ENCODE measurements around the gene LRRIQ4.

Gene LRRIQ4

DNA sequence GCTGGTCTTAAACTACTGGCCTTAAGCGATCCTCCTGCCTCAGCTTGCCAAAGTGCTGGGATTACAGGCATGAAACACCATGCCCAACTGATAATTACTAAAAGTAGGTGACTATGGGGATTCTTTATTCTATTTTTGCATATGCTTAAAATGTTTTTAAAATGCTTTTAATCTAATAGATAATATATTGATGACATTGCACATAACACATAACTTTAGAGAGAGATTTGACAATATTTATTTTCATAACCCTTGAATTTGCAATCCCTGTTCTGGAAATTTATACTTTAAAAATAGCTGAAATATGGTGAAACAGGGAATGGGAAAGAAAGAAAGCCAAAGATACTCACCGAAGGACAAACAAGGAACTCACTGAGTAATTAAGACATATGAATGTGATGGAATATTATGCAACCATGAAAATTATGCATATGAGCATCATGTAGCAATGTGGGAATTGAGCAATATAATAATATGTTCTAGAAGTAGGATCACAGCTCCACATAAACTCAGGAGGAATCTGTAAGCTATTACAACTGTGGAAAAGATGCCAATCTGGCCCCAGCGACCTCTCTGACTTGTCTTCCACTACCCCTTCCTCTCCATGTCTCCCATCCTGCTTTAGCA lies 55.0 kb downstream of the LRRIQ4 start:
- TF ChIP-seq TAF1 (IDR thresholded peaks at IDR 0.05; ENCODE audit: borderline replicate concordance, insufficient read depth, low read length) (no peak), FOXP2 (optimal IDR thresholded peaks at IDR 0.05; ENCODE audit: borderline replicate concordance, extremely low read depth, extremely low read length, insufficient read depth) (no peak), POLR2AphosphoS5 (IDR thresholded peaks at IDR 0.05; ENCODE audit: low read depth, low read length) (no peak), SIN3A (IDR thresholded peaks at IDR 0.05; ENCODE audit: borderline replicate concordance, insufficient read depth, low read length) (no peak)
- TF ChIP-seq, protein P1, sequence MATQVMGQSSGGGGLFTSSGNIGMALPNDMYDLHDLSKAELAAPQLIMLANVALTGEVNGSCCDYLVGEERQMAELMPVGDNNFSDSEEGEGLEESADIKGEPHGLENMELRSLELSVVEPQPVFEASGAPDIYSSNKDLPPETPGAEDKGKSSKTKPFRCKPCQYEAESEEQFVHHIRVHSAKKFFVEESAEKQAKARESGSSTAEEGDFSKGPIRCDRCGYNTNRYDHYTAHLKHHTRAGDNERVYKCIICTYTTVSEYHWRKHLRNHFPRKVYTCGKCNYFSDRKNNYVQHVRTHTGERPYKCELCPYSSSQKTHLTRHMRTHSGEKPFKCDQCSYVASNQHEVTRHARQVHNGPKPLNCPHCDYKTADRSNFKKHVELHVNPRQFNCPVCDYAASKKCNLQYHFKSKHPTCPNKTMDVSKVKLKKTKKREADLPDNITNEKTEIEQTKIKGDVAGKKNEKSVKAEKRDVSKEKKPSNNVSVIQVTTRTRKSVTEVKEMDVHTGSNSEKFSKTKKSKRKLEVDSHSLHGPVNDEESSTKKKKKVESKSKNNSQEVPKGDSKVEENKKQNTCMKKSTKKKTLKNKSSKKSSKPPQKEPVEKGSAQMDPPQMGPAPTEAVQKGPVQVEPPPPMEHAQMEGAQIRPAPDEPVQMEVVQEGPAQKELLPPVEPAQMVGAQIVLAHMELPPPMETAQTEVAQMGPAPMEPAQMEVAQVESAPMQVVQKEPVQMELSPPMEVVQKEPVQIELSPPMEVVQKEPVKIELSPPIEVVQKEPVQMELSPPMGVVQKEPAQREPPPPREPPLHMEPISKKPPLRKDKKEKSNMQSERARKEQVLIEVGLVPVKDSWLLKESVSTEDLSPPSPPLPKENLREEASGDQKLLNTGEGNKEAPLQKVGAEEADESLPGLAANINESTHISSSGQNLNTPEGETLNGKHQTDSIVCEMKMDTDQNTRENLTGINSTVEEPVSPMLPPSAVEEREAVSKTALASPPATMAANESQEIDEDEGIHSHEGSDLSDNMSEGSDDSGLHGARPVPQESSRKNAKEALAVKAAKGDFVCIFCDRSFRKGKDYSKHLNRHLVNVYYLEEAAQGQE (IDR thresholded peaks at IDR 0.05; ENCODE audit: insufficient read depth in 1 of 2, low read depth in 2 of 2, low read length in 2 of 2) = no peak

DNA sequence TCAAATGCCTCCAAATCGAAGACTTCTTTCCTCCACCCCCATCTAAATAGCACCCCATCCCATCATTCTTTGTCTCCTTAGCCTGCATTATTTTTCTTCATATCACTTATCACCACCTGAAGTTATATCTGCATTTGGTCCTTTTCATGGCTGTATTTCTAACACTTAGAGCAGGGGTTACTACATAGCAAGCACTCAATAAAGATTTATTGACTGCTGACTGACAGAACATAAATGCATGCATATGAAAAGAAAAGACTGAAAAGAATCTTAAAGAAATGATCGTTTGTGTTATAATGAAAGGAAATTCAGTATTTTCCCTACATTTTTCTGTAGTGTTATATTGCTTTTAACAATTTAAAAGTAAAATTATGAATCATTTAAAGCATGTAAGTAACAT lies 55.7 kb downstream of the LRRIQ4 start:
- TF ChIP-seq, protein P1 (IDR thresholded peaks at IDR 0.05; ENCODE audit: insufficient read depth in 1 of 2, low read depth in 2 of 2, low read length in 2 of 2) = no peak
- TF ChIP-seq SIN3A (IDR thresholded peaks at IDR 0.05; ENCODE audit: borderline replicate concordance, insufficient read depth, low read length) = no peak
- no peak for TF ChIP-seq TAF1 (IDR thresholded peaks at IDR 0.05; ENCODE audit: borderline replicate concordance, insufficient read depth, low read length)
- no peak for TF ChIP-seq FOXP2 (optimal IDR thresholded peaks at IDR 0.05; ENCODE audit: borderline replicate concordance, extremely low read depth, extremely low read length, insufficient read depth)
- no peak for TF ChIP-seq POLR2AphosphoS5 (IDR thresholded peaks at IDR 0.05; ENCODE audit: low read depth, low read length)

DNA sequence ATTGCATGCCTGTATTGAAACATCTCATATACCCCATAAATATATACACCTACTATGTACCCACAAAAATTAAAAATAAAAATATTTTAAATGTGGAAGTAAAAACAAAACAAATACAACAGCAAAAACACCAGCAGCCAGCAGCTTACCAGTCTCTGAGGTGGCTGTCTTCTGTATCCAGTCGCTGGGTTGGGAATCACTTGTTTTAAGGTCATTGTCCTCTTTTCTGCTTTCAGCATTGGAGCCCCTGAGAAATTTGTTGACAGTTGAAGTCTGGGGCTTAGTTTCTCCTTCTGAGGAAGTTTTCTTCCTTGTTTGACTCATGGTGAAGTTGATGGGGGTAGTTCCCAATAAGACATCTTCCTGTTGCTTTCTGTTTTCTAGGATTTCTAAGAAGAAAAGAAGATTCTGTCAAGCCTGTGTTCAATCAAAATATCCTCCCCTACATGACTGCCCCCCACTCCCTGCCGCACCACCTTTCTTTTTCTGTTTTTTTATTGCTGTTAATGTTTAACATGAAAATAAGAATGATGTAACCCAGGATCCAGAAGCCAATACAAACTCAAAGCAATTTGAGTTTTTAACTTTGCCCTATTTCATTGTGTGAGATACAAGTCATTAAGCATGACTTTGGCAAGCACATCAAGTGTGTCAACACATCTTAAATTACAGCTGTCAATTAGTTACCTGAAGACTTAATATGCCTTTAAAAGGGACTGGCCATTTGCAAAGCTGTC lies 57.0 kb downstream of the LRRIQ4 start, which contains the start of gene LRRC31:
LRRC31 (minus strand) TSS at position 452 of the 737 bp plus-strand sequence; CDS start at position 324, 128 bp downstream.
- TF ChIP-seq TAF1 (IDR thresholded peaks at IDR 0.05; ENCODE audit: borderline replicate concordance, insufficient read depth, low read length) = no peak
- TF ChIP-seq, protein P1 (IDR thresholded peaks at IDR 0.05; ENCODE audit: insufficient read depth in 1 of 2, low read depth in 2 of 2, low read length in 2 of 2) = no peak

DNA sequence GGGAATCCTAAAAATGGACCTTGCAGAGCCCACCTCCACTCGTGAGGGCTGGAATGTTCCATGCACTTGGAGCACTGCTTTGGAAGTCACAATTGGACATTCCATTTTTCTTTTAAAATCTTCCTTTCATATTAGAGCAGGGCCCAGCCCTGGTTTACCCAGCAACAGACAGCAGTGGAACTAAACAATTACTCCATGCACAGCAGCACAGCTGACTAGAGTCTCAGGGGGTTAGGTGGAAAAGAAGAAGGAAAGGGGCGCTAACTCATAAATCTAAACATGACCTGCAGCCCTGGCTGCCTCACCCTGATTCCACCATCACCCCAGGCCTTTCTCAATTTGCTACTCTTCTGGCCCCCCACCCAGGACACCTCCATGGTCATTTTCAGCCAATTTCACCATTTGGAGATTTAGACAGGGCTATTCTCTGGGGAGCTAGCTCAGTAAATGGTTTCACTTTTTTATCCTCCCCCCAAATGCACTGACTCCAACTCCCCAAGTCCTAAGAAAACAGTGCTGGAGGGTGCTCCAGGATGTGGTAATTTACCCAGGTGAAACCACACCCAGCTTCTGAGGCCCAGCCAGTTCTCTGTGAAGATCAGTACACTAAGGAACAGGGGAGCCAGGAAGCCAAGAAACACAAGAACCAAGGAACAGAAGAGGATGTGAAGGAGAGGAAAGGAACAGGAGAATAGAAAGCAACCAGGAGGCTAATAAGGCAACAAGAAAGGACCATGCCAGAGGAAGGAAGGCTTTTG lies 58.6 kb downstream of the LRRIQ4 start:
- TF ChIP-seq, protein P1 (IDR thresholded peaks at IDR 0.05; ENCODE audit: insufficient read depth in 1 of 2, low read depth in 2 of 2, low read length in 2 of 2) = no peak
- TF ChIP-seq SIN3A (IDR thresholded peaks at IDR 0.05; ENCODE audit: borderline replicate concordance, insufficient read depth, low read length) = no peak
- TF ChIP-seq TAF1 (IDR thresholded peaks at IDR 0.05; ENCODE audit: borderline replicate concordance, insufficient read depth, low read length) = no peak
- no peak for TF ChIP-seq POLR2AphosphoS5 (IDR thresholded peaks at IDR 0.05; ENCODE audit: low read depth, low read length)
- no peak for TF ChIP-seq FOXP2 (optimal IDR thresholded peaks at IDR 0.05; ENCODE audit: borderline replicate concordance, extremely low read depth, extremely low read length, insufficient read depth)

Measured in PFSK-1 (cell line).